COLO829 (cell line): ENCODE results near the gene DLG2.

Experiments used
- DNase-seq: peaks from one replicate; pipeline ENCODE4 v3.0.0; 2012; ENCODE audit warnings: low spot score

Gene DLG2

DNA sequence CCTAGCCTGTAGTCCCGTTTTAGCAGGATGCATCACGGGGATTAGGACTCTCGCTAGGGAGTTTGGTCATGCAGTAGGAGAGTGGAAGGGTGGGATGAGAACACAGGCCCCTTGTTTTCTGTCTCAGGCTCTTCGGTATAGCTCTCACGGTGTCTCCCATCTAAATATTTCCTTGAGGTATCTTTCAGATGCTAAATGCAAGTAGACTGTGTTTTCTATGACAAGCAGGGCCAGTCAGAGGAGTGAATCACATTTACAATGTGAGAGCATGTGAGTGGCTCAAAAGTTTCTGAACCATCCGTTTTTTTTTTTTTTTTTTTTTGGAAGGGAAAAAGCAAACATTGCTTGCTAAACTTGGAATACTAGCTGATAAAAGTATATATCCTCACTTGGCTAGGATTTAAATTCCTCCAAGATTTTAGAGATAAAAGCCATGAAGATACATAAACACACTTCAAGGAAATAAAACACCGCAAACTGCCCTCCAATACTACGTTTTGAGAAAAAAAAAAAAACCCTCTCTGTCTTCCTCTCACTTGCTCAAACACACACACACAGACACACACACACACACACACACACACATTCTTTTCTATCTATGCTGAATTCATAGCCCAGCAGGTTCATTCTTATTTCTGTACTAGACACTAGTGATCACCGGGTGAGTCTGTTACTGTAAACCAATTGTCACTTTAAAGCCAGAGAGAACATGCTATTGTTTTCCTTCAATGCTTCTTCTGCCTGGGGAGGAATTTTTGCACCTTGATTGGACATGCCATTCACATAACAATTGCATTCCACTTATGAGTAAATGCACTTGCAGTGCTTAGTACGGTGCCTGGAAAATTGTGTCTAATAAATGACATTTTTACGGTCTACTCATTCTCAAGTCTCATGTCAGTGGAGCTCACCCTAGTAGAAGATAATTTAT, 2116.3 kb downstream of the DLG2 start:
- DNase-seq, result no peak

DNA sequence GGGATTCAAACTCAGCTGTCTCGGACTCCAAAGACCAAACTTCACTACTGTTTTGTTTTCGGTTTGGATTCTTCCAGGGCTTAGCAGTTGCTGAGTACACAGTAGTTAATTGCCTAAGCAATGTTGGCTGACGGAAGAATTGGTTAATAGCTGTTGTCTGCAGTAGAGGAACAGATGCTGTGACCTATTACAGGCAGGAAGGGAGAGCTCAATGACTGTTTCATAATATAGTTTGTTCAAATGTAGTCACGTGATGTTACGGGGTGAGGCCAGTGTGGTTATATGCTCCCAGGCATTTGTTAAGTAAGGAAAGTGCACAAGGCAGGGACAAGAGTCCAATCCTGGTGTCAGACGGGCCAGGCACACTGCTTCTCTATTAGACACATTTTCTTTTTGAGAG, 2118.3 kb downstream of the DLG2 start:
- no peak for DNase-seq

DNA sequence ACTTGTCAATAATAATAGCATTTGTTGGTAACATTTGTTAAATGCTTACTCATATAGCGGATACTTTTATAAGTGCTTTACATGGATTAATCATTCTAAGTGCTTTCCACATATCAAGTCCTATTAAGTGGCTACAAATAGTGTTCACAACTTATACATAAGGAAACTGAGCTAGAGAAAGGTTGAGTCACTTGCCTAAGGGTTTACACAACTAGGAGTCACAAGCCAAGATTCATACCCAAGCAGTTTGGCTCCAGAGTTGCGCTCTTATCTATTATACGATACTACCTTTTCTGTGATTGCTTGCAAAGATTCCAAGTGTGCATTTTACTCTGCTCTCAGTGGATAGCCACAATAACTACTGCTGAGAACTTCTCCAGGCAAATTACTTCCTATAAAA, 2125.1 kb downstream of the DLG2 start:
- DNase-seq, result no peak

DNA sequence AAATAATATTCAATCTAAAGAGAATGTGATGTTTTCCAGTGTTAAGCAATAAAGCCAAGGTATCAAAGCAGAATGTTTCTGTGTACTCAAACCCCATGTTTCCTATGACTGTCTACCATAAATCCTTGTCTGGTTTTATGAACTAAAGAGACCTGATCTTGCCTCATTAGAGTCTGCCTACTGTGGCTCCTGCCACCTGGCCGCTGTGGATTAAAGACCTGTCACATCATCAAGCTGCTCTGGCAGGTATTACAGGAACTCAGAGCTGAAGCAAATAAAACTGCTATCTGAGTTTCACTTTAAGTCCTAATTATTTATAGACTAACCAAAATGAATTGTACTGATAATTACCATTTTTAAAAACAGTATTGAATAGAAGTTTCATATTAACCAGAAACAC, 2133.2 kb downstream of the DLG2 start:
- no peak for DNase-seq

DNA sequence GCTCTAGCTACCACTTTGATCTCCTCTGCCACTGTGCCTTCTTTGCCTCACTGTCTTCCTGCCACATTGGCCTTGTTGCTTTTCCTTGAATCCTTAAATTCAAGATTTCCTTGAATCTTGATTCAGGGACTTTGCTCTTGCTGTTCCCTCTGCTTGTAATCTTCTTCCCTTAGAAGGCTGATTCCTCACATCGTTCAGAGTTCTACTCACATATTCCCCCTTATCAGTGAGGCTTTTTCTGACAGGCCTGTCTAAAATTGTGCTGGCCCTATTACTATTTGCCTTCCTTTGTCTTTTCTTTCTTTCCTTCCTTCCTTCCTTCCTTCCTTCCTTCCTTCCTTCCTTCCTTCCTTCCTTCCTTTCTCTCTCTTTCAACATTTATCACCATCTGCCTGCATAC, 2134.1 kb downstream of the DLG2 start:
- no peak for DNase-seq

DNA sequence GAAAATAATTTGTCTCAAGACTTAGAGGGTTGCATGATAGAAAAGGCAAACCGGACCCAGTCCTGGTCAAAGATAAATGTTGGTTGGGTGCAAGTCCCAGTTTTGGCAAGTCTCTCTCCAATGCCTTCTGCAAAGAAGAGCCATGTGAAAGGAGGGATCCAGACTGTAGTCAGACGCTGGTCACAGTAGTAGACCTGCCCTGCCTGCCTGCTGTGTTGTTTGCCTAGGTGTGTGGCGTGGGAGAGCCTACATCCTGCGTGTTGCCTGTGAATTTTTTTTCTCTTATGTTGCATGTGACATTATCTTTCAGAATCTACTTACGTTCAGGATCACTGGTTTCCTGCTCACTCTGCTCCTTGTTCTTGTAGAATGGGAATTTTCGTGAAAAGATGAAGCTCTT, 2143.3 kb downstream of the DLG2 start:
- no peak for DNase-seq

DNA sequence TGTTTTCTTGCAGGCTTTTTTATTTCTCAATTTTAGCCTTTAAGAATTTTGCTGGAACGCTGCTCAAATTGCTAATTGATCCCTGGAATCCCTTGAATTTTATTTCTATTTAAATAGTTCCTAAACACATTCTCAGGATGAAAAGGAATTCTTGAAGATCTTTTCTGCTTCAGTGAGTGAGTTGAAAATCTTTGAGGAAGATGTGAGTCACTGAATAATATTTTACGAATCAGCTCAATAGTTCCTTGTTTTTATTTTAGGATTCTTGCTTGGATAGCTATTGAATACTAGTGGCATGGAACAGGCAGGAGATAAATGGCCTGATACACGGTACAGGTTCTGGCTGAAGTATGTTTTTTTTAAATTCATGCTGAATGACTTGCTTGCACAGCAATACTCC, 2146.3 kb downstream of the DLG2 start:
- no peak for DNase-seq

DNA sequence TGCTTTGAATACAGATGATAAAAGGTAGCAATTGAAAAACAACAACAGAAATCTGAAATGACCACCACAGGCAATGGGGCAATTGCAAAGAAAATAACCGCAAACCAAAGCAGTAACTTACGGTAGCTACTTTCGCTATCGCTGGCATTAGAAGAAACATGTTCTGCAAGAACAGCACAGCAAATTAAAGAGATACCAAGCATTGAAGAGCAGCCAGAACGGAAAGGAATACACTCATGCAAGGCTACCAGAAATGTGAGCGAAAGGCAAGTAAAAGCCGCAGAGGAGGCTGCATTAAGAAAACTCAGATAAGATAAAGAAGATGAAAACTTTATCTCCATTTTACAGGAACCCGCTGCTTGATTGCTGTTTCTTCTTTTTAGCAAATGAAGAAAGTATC, 2146.9 kb downstream of the DLG2 start:
- DNase-seq, result no peak

DNA sequence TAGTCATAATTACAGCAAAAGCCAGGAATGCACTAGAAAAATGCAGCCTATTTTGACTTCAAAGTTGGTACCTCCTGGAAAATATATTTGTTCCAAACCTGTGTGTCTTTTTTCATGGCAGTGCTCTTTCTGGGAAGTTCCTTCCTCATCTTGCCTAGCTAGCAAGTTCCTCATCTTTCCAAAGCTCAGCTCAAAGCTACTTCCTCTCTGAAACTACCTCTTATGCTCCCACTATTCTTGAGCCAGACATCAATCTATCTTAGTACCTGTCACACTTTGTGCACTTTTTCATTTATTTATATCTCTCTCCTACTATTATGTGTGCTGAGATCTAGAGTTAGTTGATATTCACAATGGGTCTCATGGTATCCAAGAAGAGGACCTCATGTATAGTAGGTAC, 2149.4 kb downstream of the DLG2 start:
- DNase-seq, result no peak

DNA sequence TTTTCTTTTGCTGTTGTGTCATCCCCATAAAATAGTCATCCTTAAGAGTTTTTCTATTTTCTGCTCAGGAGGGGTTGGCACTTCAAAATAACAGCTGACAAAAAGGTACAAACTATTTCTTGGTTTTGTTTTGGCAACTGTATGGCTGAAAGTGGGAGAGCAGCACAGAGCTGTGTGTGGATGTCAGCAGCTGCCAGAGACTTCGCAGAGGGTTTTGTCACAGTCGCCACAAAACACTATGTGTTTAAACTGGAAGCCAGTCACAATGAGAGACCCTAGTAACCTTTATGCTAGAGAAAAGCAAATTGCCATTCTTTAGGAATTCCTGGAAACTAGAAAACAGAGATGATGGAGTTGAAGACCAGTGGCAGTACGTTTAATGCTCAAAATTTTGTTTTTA, 2151.4 kb downstream of the DLG2 start:
- no peak for DNase-seq

DNA sequence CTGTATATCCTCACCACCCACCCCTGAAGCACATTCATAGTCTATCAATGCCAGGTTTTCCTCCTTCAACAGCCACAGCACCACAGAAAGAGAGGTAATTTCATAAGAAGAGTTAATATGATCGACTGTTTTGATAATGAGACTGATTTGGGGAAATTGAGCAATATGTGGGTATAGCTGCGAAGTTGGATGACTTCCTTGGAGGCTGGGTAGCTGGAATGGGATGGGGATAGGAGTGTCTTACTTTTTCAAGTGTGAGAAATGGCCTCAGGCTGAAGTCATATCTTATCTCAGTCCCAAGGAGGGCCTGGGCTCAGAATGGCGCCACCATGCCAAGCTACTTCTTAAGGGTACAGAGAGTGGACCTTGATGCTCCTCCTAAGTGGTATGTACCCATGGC, 2153.4 kb downstream of the DLG2 start:
- DNase-seq, result no peak

DNA sequence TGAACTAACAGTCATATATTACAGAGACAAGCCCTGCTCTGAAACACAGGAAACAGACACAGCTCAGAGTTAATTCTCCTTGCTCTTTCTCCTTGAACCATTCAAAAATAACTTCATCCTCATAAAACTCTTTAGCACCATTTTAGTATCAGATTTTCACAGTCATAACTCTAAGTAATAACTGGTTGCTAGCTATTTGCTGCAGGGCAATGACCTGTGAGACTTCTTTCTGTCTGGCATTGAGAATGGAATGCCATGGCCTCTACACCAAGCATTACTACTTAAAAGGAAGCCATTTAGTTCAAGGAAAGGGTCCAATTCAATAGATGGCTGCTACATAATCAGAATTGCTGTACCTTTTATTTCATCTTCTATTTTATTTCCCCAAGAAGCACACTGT, 2154.3 kb downstream of the DLG2 start:
- no peak for DNase-seq

DNA sequence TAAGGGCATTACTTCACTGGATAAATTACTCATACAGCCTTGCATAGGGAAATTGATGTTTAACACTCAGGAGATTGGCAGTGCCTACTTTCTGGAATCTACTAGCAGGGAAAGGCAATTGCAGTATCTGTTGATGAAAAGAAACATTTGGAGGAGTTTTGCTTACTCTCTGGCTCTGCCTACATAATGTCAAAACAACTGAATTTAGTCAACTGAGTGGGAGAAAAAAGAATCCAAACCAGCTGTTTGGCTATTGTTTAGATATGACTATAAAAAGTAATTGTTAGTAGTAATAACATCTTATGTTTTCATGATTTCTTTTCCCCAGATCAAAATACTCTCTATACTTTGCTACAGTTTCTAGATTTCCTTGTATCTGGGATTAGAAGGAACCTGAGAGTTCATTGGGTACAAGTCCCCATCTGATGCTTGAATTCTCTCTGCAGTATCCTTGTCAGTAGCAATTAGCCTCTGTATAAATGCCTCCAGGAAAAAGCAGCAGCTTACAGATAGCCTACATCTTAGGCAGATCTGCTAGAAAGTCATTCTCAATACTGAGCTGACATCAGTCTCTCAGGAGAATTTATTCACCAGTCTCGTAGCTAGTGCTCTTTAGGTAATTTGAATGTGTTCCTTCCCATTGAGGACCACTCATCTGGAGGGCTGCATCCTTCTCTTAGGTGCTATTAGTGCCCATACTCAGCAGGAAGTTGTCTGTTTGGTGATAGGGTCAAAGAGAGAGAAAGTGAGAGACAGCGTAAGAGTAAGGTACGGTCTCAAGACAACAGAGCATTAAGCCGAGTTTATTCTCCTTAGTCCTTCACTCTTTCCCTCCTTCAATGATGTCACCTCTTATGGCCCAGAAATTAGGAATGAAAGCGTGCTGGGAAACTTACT, 2155.1 kb downstream of the DLG2 start:
- no peak for DNase-seq

DNA sequence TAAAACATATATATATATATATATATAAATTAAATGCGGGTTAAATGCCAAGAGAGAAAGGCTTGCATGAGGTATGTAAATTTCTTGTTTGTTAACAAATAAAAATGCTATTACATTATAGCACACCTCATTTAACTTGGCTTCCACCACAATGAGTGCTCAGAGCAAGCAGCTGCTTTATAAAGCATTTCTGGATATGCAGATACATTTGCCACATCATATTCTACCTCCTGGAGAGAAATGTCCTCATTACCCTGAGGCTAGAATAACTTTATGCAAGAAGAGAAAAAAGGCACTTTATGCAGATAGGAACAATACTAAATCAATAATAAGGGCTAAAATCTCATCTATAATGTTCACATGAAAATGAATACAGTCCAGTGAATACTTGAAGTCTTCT, 2159.3 kb downstream of the DLG2 start:
- no peak for DNase-seq

DNA sequence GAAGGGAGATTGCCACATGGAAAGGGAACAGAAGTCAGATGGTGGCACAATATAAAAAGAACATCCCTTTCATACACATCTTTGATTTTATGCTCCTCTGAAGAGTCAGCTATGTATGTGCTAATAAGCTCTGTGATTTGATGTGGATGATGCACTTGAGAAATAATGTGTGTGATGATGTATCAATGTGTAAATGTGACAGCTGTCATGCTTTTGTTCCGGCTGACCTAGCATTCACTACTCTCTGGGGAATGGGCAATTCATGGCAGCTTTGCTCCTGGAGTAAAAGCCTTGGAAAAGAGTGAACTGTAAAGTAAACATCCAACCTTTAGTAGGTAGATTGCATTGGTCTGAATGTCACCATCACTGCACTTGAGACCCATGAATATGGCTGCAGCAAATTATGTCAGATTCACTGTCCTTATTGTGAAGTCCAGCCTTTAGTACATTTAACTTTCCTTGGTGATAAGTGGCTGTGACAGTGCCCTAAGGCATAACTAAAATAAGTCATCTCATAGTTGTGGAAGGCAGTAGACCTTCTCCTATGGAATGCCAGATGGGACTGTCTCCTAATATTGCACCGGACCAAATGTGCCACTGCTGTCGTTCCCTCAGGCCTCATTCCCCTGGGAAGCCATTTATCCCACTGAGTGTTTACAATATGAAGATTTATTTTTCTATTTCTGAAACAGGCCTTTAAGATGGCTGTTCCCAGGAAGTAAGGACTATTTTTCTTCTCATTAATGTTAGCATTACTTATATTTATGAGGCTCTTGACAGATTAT, 2162.8 kb downstream of the DLG2 start:
- DNase-seq, result no peak

DNA sequence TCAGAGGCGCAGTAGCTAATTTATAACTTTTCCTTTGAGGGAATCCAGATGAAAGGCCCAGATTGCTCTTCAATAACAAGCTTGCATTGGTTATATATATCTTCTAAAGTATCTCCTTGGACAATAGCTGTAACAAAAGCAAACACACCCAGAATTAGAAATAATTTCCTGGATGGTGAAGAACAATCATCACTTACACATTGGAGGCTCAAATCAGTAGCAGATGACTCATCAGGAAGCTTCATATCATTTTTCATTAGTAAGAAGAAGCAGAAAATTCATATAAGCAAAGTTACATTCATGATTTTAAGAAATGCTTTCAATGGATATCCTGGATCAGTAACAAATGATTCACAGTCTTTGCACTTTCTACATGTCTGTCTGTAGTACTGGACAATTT, 2167.3 kb downstream of the DLG2 start:
- DNase-seq, result no peak

DNA sequence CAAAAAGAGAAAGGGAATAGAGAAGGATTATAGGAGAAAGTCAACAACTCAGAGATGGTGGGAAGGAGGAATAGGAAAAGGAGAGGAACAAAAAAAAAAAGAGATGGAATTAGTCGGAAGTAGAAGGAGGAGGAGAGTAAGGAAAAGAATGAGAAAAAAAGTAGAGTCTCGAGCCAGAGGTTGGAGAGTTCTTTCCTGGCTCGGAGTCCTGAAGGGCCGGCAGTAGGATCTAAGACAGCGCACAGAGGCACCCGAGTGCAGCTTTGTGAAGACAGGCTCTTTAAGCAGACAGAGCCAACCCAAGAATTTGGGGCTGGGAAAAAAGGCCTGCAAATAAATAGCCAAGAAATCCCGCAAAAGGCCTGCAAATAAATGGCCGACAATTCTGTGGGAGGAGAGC, 2170.6 kb downstream of the DLG2 start:
- DNase-seq, result no peak

DNA sequence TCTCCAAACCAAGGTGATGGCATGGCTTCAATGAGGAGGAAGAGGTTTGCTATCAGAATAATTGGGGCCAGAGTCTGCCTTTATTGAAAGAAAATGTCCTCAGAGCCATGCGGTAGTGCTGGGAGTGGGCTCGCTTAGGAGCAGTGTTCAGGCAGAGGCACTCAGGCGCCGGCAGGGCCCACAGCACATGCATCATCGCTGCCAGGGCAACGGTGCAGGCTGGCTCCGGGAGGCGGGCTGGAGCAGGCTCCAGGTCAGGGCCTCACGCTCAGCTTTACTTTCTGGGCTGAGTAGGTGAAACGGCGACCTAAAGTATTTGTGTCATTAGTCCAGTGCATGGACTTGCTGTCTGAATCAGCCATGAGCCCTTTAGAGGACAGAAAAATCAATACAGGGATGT, 2171.1 kb downstream of the DLG2 start:
- no peak for DNase-seq

DNA sequence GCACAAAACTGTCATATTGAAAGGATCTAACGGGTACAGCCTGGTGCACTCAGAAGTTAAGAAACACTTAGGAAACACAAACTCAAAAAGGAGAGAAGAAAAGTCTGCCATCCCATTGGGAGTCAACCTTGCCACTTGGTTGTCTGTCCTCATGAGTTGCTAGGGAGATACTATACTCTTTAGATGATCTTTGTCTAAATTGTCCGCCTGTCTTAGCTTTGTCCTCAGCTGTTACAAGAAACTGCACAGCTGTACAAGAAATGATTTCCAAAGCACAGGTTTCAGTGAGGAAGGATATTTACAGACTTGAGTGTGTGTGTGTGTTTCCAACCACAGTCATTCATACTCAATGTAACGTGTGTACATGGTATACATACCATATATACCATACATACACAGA, 2171.8 kb downstream of the DLG2 start:
- no peak for DNase-seq

DNA sequence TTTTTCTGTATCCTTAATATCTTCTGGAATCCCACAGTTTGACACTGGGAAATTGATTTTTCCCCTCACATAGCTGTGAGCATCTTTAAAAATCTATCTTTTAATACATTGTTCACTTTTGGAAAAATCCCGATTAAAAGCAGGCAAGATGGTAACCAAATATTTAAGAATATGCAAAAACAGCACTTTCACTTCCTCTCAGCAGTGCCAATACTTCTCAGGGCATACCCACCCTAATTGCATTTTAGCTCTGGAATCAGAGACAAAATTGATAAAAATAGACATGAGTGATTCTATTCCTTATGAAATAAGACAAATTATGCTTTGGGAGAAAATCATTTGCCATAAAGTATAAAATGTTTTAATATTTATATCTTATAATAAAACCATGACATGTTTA, 2172.5 kb downstream of the DLG2 start:
- DNase-seq, result no peak

DNA sequence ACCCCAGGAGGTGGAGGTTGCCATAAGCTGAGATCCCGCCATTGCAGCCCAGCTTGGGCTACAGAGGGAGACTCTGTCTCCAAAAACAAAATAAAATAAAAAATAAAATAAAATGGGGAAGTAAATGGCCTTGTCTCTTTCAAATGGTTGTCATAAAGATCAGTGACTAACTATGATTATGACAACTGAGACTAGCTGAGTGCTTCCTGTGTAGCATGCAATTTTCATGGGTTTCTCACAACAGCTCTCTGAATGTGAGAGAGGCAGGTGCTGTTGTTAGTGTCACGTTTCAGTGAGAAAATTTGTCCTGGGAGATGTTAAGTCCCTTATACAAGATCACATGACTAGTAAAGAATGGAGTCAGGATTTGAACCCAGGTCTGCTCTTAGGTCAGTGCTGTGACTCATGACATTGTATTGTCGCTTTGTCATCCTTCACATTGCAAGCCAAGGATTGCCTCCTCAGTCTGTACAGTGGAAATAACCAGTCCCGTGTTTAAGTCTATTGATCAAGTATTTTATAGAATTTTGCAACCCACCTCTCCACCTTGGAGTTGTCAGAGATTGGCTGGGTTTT, 2177.7 kb downstream of the DLG2 start:
- no peak for DNase-seq

DNA sequence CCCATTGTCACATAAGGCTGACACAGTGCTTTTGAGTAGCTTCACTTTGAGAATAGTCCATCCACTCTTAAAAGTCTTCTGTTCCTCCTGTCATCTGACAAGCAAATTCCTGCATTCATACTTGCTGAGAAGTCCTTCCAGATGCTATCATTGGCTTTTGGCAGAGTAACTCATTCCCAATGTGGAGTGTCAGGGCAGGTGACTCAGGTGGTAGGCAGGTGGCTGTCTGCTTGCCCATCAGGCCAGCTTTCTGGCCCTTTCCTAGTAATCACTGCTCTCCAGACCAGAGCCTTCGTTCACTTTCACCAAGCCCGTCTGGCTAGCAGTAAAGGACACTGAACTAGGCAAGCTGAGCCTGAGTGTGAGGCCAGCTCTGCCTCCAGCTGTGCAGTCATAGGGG, 2178.5 kb downstream of the DLG2 start:
- DNase-seq, result no peak
